A673 (cell line): ENCODE results near the gene FOXN3. TPM values are rescaled to one million over a fixed set of nuclear protein-coding genes. Genes with fewer than 3 reads are reported as not detected.

Experiments
- BruUV-seq: library from RNA; stranded (reverse); fragments of 400-500 nt; replicated peaks from 2 replicates; lab custom pipeline; 2021; lab: Mats Ljungman, UMichigan
- CTCF ChIA-PET: fragments of 300-600 bp; sonication (Branson Sonifier 250); formaldehyde crosslinking; loops from one replicate; lab custom pipeline; 2022; ENCODE audit warnings: antibody characterized with exemption; lab: Charles Lee
- POLR2A ChIA-PET: fragments of 300-600 bp; sonication (Branson Sonifier 250); formaldehyde crosslinking; loops from one replicate; lab custom pipeline; 2022; ENCODE audit warnings: antibody characterized with exemption; ENCODE audit not compliant: low non-redundant PET; lab: Charles Lee
- DNase-seq: peaks from one replicate; pipeline ENCODE4 v3.0.0-alpha.2; 2015; ENCODE audit warnings: low spot score
- H3K27ac ChIP-seq: fragments of 200-600 bp; sonication (generic); 2 replicates; pipeline ENCODE4 v1.5.1; 2016; ENCODE audit warnings: mixed run types, low read depth, mild to moderate bottlenecking, mixed read lengths, antibody characterized with exemption, low read length; ENCODE audit not compliant: poor library complexity, severe bottlenecking
- H3K27me3 ChIP-seq: fragments of 200-600 bp; sonication (generic); replicated peaks from 2 replicates; pipeline ENCODE4 v1.6.1; 2017; ENCODE audit warnings: mixed run types, low read depth, mild to moderate bottlenecking, mixed read lengths, antibody characterized with exemption, low read length; ENCODE audit not compliant: insufficient read depth, poor library complexity
- H3K36me3 ChIP-seq: fragments of 200-600 bp; sonication (generic); 2 replicates; pipeline ENCODE4 v1.6.1; 2016; ENCODE audit warnings: mixed run types, mild to moderate bottlenecking, mixed read lengths, antibody characterized with exemption, low read length; ENCODE audit not compliant: insufficient read depth, poor library complexity, severe bottlenecking
- H3K4me1 ChIP-seq: fragments of 200-600 bp; sonication (generic); 2 replicates; pipeline ENCODE4 v1.6.1; 2017; ENCODE audit warnings: mixed run types, mild to moderate bottlenecking, mixed read lengths, antibody characterized with exemption, low read length; ENCODE audit not compliant: insufficient read depth, poor library complexity, severe bottlenecking
- H3K4me3 ChIP-seq: fragments of 200-600 bp; sonication (generic); 2 replicates; pipeline ENCODE4 v1.5.1; 2016; ENCODE audit warnings: low read depth, mixed run types, mild to moderate bottlenecking, mixed read lengths, low read length; ENCODE audit not compliant: poor library complexity, severe bottlenecking
- H3K9me3 ChIP-seq: fragments of 200-600 bp; sonication (generic); 2 replicates; pipeline ENCODE4 v1.6.1; 2016; ENCODE audit warnings: mixed run types, low read depth, mild to moderate bottlenecking, mixed read lengths, antibody characterized with exemption, low read length; ENCODE audit not compliant: poor library complexity, severe bottlenecking
- CTCF ChIP-seq: fragments of 300-800, 200-600 bp; sonication (generic); conservative IDR thresholded peaks from 2 replicates; pipeline ENCODE4 v1.5.1; 2017; ENCODE audit warnings: low read depth, mild to moderate bottlenecking, antibody characterized with exemption, low read length, moderate library complexity, mixed read lengths
- EZH2 ChIP-seq: fragments of 200-600 bp; sonication (generic); IDR thresholded peaks from 2 replicates; pipeline ENCODE4 v1.6.1; 2017; ENCODE audit warnings: borderline replicate concordance, low read depth, mild to moderate bottlenecking, mixed read lengths, antibody characterized with exemption, low read length; ENCODE audit not compliant: poor library complexity, severe bottlenecking
- intact Hi-C: fragments of 100-400 bp; cut with micrococcal nuclease; formaldehyde crosslinking; loops from one replicate; pipeline ENCODE4 v1.10.0; 2022; ENCODE audit not compliant: unreplicated experiment
- total RNA-seq: library from RNA; stranded (reverse); gene quantifications from 2 replicates; pipeline ENCODE4 v1.2.3, GENCODE V29; 2021

Gene FOXN3
- total RNA-seq, 1 experiment from 2014 or later, result 15.3 TPM

- H3K27me3 ChIP-seq, result no peaks in the 10 kb centered on the region
- no TSS peak for BruUV-seq
- intact Hi-C loops, result no loop called here
- H3K36me3 ChIP-seq, result no peaks in the 10 kb centered on the region
- H3K27ac ChIP-seq, result no peak overlapping the region
- no peaks in the 10 kb centered on the region for H3K9me3 ChIP-seq
- DNase-seq, result no peak
- CTCF ChIA-PET, result no interaction called here
- H3K4me1 ChIP-seq, result peaks cover 3% of the 10 kb centered on the region
- no peak overlapping the region for H3K4me3 ChIP-seq
- POLR2A ChIA-PET, result no interaction called here
- no peak for TF ChIP-seq CTCF
- no peak for TF ChIP-seq EZH2
Observed at GRCh38 chr14:89356927-89357326, 60.1 kb downstream of the FOXN3 start.

- no peak for DNase-seq
- ChIA-PET CTCF (no interaction called here), POLR2A (no interaction called here)
- Histone ChIP-seq H3K27me3 (no peaks in the 10 kb centered on the region), H3K9me3 (no peaks in the 10 kb centered on the region), H3K27ac (no peak overlapping the region), H3K4me3 (no peak overlapping the region), H3K36me3 (no peaks in the 10 kb centered on the region), H3K4me1 (peaks cover 8% of the 10 kb centered on the region)
- TF ChIP-seq EZH2, result no peak
- no peak for TF ChIP-seq CTCF
- intact Hi-C loops, result no loop called here
- BruUV-seq, result no TSS peak
Observed at GRCh38 chr14:89356496-89356895, 60.5 kb downstream of the FOXN3 start.

GRCh38 chr14:89353766-89354113, 63.3 kb downstream of the FOXN3 start:
- TF ChIP-seq EZH2, result no peak
- no peak for TF ChIP-seq CTCF
- no peak overlapping the region for H3K4me3 ChIP-seq
- no peak for DNase-seq
- BruUV-seq, result no TSS peak
- no peak overlapping the region for H3K27ac ChIP-seq
- H3K4me1 ChIP-seq, result peaks cover 26% of the 10 kb centered on the region
- H3K36me3 ChIP-seq, result no peaks in the 10 kb centered on the region
- H3K27me3 ChIP-seq, result no peaks in the 10 kb centered on the region
- ChIA-PET CTCF (no interaction called here), POLR2A (no interaction called here)
- intact Hi-C loops, result no loop called here
- H3K9me3 ChIP-seq, result no peaks in the 10 kb centered on the region
